Neural cell (in vitro differentiated cells): ENCODE measurements around the gene CALHM6.

Source experiments
- CTCF ChIP-seq: fragments of 450-650 bp; IDR thresholded peaks from 2 replicates; pipeline ENCODE4 v1.5.1; 2014; ENCODE audit warnings: antibody characterized with exemption, mild to moderate bottlenecking, moderate library complexity; ENCODE audit not compliant: poor library complexity, severe bottlenecking
- EP300 ChIP-seq: fragments of 450-650 bp; conservative IDR thresholded peaks from 2 replicates; pipeline ENCODE4 v1.6.1; 2014; ENCODE audit warnings: antibody characterized with exemption, mild to moderate bottlenecking, moderate library complexity; ENCODE audit not compliant: poor library complexity, severe bottlenecking
- EZH2 ChIP-seq: fragments of 200-600, 300-800 bp; shearing (Covaris generic), sonication (generic); IDR thresholded peaks from 2 replicates; pipeline ENCODE4 v1.6.1; 2014; ENCODE audit warnings: antibody characterized with exemption, low read length, borderline replicate concordance, mild to moderate bottlenecking; ENCODE audit not compliant: insufficient read depth, poor library complexity, severe bottlenecking
- MXI1 ChIP-seq: fragments of 450-650 bp; conservative IDR thresholded peaks from 2 replicates; pipeline ENCODE4 v1.6.1; 2014; ENCODE audit warnings: antibody characterized with exemption, mild to moderate bottlenecking; ENCODE audit not compliant: poor library complexity, severe bottlenecking
- POLR2AphosphoS5 ChIP-seq: IDR thresholded peaks from 2 replicates; pipeline ENCODE4 v1.6.1; 2012
- RAD21 ChIP-seq: fragments of 450-650 bp; conservative IDR thresholded peaks from 2 replicates; pipeline ENCODE4 v1.6.1; 2014; ENCODE audit warnings: antibody characterized with exemption, mild to moderate bottlenecking, moderate library complexity
- REST ChIP-seq: IDR thresholded peaks from 2 replicates; pipeline ENCODE4 v1.6.1; 2012; ENCODE audit warnings: borderline replicate concordance
- SMC3 ChIP-seq: fragments of 450-650 bp; conservative IDR thresholded peaks from 2 replicates; pipeline ENCODE4 v1.6.1; 2014; ENCODE audit warnings: antibody characterized with exemption, mild to moderate bottlenecking, moderate library complexity; ENCODE audit not compliant: poor library complexity
- TAF1 ChIP-seq: IDR thresholded peaks from 2 replicates; pipeline ENCODE4 v1.6.1; 2012; ENCODE audit warnings: low read depth

GRCh38 chr6:116438590-116439448, 22.4 kb upstream of the CALHM6 start:
- TF ChIP-seq CTCF, result no peak
- no peak for TF ChIP-seq REST
- TF ChIP-seq MXI1, result no peak
- no peak for TF ChIP-seq EZH2
- no peak for TF ChIP-seq POLR2AphosphoS5
- no peak for TF ChIP-seq EP300
- TF ChIP-seq RAD21, result no peak
- no peak for TF ChIP-seq SMC3
- no peak for TF ChIP-seq TAF1
